ENCODE measurements around the gene ELN. TPM values are rescaled to one million over a fixed set of nuclear protein-coding genes. Genes with fewer than 3 reads are reported as not detected.

Gene ELN
- total RNA-seq, 1 experiment from 2014 or later = 0.37 TPM

GRCh38 chr7:74092964-74093471 is 65.0 kb downstream of the ELN start:
- Histone ChIP-seq H2BK12ac (ENCODE audit: insufficient read length, low read depth, low read length) (no peak overlapping the region), H2AFZ (ENCODE audit: low read length) (no peak overlapping the region), H3K4me1 (ENCODE audit: insufficient read depth, low read length) (peaks cover 6% of the 10 kb centered on the region; the same call in 1 of the 2 replicates), H2BK20ac (ENCODE audit: low read depth, low read length, poor library complexity, severe bottlenecking) (no peak overlapping the region), H2BK120ac (ENCODE audit: low read depth, low read length, poor library complexity, severe bottlenecking) (no peak overlapping the region), H3T11ph (ENCODE audit: low read length) (no peak overlapping the region), H4K8ac (replicated peaks; ENCODE audit: insufficient read length, low read depth, low read length) (no peak overlapping the region), H3K27ac (ENCODE audit: insufficient read length, low read depth, low read length) (no peak overlapping the region), H3K9me3 (ENCODE audit: control insufficient read depth, low read depth, low read length) (no peaks in the 10 kb centered on the region), H4K5ac (ENCODE audit: insufficient read length, low read depth, low read length) (no peak overlapping the region), H4K20me1 (ENCODE audit: control insufficient read depth, insufficient read depth, insufficient read length) (no peaks in the 10 kb centered on the region), H3K4ac (ENCODE audit: low read depth, low read length) (no peak overlapping the region), H3K56ac (ENCODE audit: insufficient read length, low read depth, low read length) (no peak overlapping the region), H3K79me2 (ENCODE audit: insufficient read depth, low read length) (no peaks in the 10 kb centered on the region), H3K79me1 (ENCODE audit: insufficient read depth, low read depth, low read length, poor library complexity, severe bottlenecking) (no peaks in the 10 kb centered on the region), H4K91ac (ENCODE audit: insufficient read length, low read depth, low read length) (no peak overlapping the region), H3K23ac (ENCODE audit: insufficient read length, low read depth, low read length) (no peak overlapping the region), H3K27me3 (ENCODE audit: insufficient read depth, low read length) (no peaks in the 10 kb centered on the region), H3K18ac (ENCODE audit: insufficient read length, low read depth, low read length) (no peak overlapping the region), H3K23me2 (ENCODE audit: insufficient read length, low read depth, low read length, poor library complexity, severe bottlenecking) (peaks cover 3% of the 10 kb centered on the region), H3K4me2 (ENCODE audit: insufficient read depth, insufficient read length, low read length) (no peak overlapping the region), H2AK5ac (ENCODE audit: insufficient read length, low read length) (no peak overlapping the region), H2BK15ac (ENCODE audit: low read depth, low read length) (no peak overlapping the region), H3K14ac (ENCODE audit: insufficient read depth, low read length) (no peak overlapping the region), H2BK5ac (ENCODE audit: insufficient read length, low read length) (no peak overlapping the region), H3K9ac (ENCODE audit: extremely low read depth, insufficient read length, low read length) (no peak overlapping the region)
- Mint-ChIP-seq H3K27ac (no peak overlapping the region), H3K4me1 (peaks cover 23 to 26% of the 10 kb centered on the region in 2 experiments), H3K27me3 (ENCODE audit: low read depth) (no peaks in the 10 kb centered on the region), H3K4me3 (no peak overlapping the region), H3K36me3 (ENCODE audit: insufficient read depth in 1 of 3, low read depth in 3 of 3) (peaks cover 33 to 38% (median 38%) of the 10 kb centered on the region in 3 experiments), H3K9me3 (peaks cover 8 to 11% of the 10 kb centered on the region in 2 experiments)
- no peak for TF ChIP-seq CTCF (conservative IDR thresholded peaks at IDR 0.05)
- no peak for DNase-seq
- no CpG with 5 or more reads among the region's 12 CpGs for WGBS (ENCODE audit: extremely low coverage, insufficient read length, low lambda C conversion rate)
